OCI-LY7 (cell line): Measurements from ENCODE around the gene CD300A.

Experiments used
- EZH2phosphoT487 ChIP-seq: fragments of 200-600 bp; sonication (generic); IDR thresholded peaks from 2 replicates; pipeline ENCODE4 v1.6.1; 2018; ENCODE audit warnings: low read depth, borderline replicate concordance, mild to moderate bottlenecking, mixed run types, antibody characterized with exemption, low read length, moderate library complexity, mixed read lengths
- TF ChIP-seq, protein P1 (sequence below): fragments of 200-600 bp; sonication (generic); conservative IDR thresholded peaks from 2 replicates; pipeline ENCODE4 v1.5.1; 2014; ENCODE audit warnings: mild to moderate bottlenecking, antibody characterized with exemption, low read length, moderate library complexity, mixed read lengths

DNA sequence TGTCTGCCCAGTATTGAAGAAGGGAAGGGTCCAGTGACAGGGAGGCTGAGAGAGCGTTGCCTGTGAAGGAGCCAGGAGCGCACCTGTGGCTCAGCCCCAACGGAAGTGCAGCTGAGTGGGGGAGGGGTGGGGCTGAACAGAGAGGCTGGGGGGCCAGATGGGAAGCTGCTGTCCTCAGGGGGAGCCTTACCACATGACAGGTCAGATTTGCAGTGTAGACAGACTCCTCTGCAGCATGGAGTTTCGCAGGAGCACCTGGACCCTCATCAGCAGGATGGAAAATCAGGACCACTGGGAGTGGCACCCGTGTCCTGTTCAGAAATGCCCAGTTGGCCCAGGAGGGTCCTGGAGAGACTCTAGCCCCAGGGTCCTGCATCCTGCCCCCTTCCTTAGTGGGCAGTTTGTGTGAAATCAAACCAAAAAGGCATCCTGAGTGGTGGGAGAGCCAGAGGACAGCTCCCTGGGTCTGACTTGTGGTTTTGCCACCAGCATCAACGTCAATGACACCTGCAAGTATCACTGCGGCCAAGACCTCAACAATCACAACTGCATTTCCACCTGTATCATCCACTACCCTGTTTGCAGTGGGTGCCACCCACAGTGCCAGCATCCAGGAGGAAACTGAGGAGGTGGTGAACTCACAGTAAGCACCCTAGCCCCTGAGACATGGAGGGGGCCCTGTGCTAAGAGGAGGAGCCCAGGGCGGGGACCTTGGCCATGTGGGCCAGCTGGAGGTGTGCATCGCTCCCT lies 7.8 kb downstream of the CD300A start:
- TF ChIP-seq, protein P1, sequence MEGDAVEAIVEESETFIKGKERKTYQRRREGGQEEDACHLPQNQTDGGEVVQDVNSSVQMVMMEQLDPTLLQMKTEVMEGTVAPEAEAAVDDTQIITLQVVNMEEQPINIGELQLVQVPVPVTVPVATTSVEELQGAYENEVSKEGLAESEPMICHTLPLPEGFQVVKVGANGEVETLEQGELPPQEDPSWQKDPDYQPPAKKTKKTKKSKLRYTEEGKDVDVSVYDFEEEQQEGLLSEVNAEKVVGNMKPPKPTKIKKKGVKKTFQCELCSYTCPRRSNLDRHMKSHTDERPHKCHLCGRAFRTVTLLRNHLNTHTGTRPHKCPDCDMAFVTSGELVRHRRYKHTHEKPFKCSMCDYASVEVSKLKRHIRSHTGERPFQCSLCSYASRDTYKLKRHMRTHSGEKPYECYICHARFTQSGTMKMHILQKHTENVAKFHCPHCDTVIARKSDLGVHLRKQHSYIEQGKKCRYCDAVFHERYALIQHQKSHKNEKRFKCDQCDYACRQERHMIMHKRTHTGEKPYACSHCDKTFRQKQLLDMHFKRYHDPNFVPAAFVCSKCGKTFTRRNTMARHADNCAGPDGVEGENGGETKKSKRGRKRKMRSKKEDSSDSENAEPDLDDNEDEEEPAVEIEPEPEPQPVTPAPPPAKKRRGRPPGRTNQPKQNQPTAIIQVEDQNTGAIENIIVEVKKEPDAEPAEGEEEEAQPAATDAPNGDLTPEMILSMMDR = no peak
- TF ChIP-seq EZH2phosphoT487 = no peak
